ENCODE measurements around the gene RSPH1.

GRCh38 chr21:42522771-42523170 is 26.7 kb upstream of the RSPH1 start:
- no peak for TF ChIP-seq POLR2AphosphoS5 (IDR thresholded peaks at IDR 0.05)
- no peak for TF ChIP-seq CTCF (IDR thresholded peaks at IDR 0.05)
- TF ChIP-seq POLR2A (IDR thresholded peaks at IDR 0.05), result no peak
- no peak for TF ChIP-seq EP300 (IDR thresholded peaks at IDR 0.05)
